Measurements from ENCODE around the gene SELENOH.

- TF ChIP-seq CTCF (IDR thresholded peaks at IDR 0.05) = no peak
- TF ChIP-seq POLR2AphosphoS5 (IDR thresholded peaks at IDR 0.05; ENCODE audit: insufficient read depth in 1 of 2, low read depth in 1 of 2) = no peak
- TF ChIP-seq POLR2A (IDR thresholded peaks at IDR 0.05) = no peak
These were observed 30.1 kb downstream of the SELENOH start for GRCh38 chr11:57771365-57771764.
